ENCODE results near the gene GOLM1. TPM values are rescaled to one million over a fixed set of nuclear protein-coding genes. Genes with fewer than 3 reads are reported as not detected.

Gene GOLM1
- total and polyA plus RNA-seq, 2 of the 13 experiments (the other 11 are each of a cell fraction or from before 2014, with no cell fraction given) = 0.20 to 0.30 TPM

DNA sequence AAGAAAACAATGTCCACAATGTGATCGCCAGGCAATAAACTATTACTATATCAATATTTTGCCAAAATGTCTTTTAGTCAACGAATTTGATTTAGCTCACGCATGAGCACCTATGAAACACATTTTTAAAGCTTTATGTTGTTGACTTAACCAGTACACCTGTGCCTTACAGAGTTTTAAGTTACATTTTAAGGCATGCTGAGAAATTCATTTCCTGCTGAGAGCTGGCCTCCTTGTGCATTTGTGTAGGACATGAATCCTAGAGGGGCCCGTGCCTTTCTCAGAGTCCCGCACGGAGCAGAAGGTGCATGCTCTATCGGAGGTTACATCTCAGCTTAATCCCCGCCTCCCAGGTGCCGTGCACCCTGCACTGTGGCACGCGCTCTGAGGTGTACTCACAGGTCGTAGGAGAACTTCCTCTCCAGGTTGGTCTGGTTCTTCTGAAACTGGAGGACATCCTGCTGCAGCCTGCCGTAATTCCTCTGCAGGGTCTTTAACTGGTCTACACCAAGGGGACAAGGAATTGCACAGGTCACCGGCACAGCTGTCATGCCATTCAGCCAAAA is 53.2 kb downstream of the GOLM1 start:
- ChIA-PET POLR2A (no interaction called here), CTCF (ENCODE audit: low intra/inter-chr PET ratio, low total read pairs) (no interaction called here)
- no peak overlapping the region for H3K4me3 ChIP-seq (replicated peaks in 1 of 3; ENCODE audit: insufficient read depth in 1 of 3, low read depth in 2 of 3, low read length in 3 of 3)
- no peak for FAIRE-seq
- H3K27me3 ChIP-seq (ENCODE audit: control insufficient read depth in 1 of 2, insufficient read depth in 2 of 2, low read length in 2 of 2) = no peaks in the 10 kb centered on the region; a peak in 1 of 5 replicates
- no peak for ATAC-seq
- H3K4me1 ChIP-seq (ENCODE audit: insufficient read depth, low read length) = no peaks in the 10 kb centered on the region
- H3K4me2 ChIP-seq (ENCODE audit: low read depth, low read length) = no peak overlapping the region
- DNase-seq (ENCODE audit: low spot score) = no peak
- H4K20me1 ChIP-seq (ENCODE audit: insufficient read depth, low read length) = no peaks in the 10 kb centered on the region
- no peak overlapping the region for H3K27ac ChIP-seq (ENCODE audit: extremely low read length, insufficient read depth, low read length)
- no peaks in the 10 kb centered on the region for H3K79me2 ChIP-seq (ENCODE audit: insufficient read depth, low read length)
- in situ Hi-C loops (cut with HindIII; ENCODE audit: extremely low pct_ligation_motif_present, low pct_unique_long_range_greater_than_20kb) = no loop called here
- no peak overlapping the region for H2AFZ ChIP-seq (ENCODE audit: low read length)
- no TSS peak for BruUV-seq (replicated peaks)
- H3K36me3 ChIP-seq (replicated peaks in 1 of 2; ENCODE audit: control insufficient read depth in 1 of 2, insufficient read depth in 2 of 2, low read length in 2 of 2) = no peaks in the 10 kb centered on the region
- H3K9ac ChIP-seq (ENCODE audit: insufficient read depth, low read depth, low read length) = no peak overlapping the region
- no peaks in the 10 kb centered on the region for H3K9me3 ChIP-seq (ENCODE audit: low read length)
- 43% methylated on average over 12 of the region's 14 CpGs for WGBS (ENCODE audit: low lambda C conversion rate)
- no peak for TF ChIP-seq TSC22D2 (CRISPR knock-in tag; IDR thresholded peaks at IDR 0.05; ENCODE audit: borderline replicate concordance)
- TF ChIP-seq POLR2G (IDR thresholded peaks at IDR 0.05; ENCODE audit: low read depth, low read length) = no peak
- TF ChIP-seq ZMAT3 (CRISPR knock-in tag; conservative IDR thresholded peaks at IDR 0.05) = no peak
- no peak for TF ChIP-seq PHF8 (CRISPR knock-in tag; IDR thresholded peaks at IDR 0.05)
- no peak for TF ChIP-seq MAFF (IDR thresholded peaks at IDR 0.05; ENCODE audit: low read depth, low read length)
- TF ChIP-seq ZNF792 (CRISPR knock-in tag; IDR thresholded peaks at IDR 0.05) = no peak
- TF ChIP-seq, protein P1, sequence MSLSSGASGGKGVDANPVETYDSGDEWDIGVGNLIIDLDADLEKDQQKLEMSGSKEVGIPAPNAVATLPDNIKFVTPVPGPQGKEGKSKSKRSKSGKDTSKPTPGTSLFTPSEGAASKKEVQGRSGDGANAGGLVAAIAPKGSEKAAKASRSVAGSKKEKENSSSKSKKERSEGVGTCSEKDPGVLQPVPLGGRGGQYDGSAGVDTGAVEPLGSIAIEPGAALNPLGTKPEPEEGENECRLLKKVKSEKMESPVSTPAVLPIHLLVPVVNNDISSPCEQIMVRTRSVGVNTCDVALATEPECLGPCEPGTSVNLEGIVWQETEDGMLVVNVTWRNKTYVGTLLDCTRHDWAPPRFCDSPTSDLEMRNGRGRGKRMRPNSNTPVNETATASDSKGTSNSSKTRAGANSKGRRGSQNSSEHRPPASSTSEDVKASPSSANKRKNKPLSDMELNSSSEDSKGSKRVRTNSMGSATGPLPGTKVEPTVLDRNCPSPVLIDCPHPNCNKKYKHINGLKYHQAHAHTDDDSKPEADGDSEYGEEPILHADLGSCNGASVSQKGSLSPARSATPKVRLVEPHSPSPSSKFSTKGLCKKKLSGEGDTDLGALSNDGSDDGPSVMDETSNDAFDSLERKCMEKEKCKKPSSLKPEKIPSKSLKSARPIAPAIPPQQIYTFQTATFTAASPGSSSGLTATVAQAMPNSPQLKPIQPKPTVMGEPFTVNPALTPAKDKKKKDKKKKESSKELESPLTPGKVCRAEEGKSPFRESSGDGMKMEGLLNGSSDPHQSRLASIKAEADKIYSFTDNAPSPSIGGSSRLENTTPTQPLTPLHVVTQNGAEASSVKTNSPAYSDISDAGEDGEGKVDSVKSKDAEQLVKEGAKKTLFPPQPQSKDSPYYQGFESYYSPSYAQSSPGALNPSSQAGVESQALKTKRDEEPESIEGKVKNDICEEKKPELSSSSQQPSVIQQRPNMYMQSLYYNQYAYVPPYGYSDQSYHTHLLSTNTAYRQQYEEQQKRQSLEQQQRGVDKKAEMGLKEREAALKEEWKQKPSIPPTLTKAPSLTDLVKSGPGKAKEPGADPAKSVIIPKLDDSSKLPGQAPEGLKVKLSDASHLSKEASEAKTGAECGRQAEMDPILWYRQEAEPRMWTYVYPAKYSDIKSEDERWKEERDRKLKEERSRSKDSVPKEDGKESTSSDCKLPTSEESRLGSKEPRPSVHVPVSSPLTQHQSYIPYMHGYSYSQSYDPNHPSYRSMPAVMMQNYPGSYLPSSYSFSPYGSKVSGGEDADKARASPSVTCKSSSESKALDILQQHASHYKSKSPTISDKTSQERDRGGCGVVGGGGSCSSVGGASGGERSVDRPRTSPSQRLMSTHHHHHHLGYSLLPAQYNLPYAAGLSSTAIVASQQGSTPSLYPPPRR (CRISPR knock-in tag; IDR thresholded peaks at IDR 0.05; ENCODE audit: borderline replicate concordance) = no peak
- no peak for TF ChIP-seq KDM6A (CRISPR knock-in tag; IDR thresholded peaks at IDR 0.05; ENCODE audit: low read depth)
- TF ChIP-seq ATF7 (IDR thresholded peaks at IDR 0.05) = no peak
- TF ChIP-seq ATF7 (CRISPR knock-in tag; IDR thresholded peaks at IDR 0.05) = no peak
- TF ChIP-seq SALL2 (CRISPR knock-in tag; IDR thresholded peaks at IDR 0.05) = no peak
- intact Hi-C loops (cut with micrococcal nuclease; ENCODE audit: unreplicated experiment) = no loop called here
